ENCODE measurements around the gene LHFPL6.

LHFPL6 gene

GRCh38 chr13:39401756-39402155 is 201.2 kb downstream of the LHFPL6 start:
- H3K18ac ChIP-seq (ENCODE audit: low read length): no peak overlapping the region
- WGBS (ENCODE audit: extremely low coverage, insufficient coverage, low lambda C conversion rate): no CpG with 5 or more reads among the region's 3 CpGs

GRCh38 chr13:39401046-39401705 is 201.8 kb downstream of the LHFPL6 start:
- Histone ChIP-seq H2BK120ac (ENCODE audit: low read depth, low read length) (no peak overlapping the region), H3K23ac (ENCODE audit: low read length) (no peak overlapping the region), H3K27me3 (ENCODE audit: insufficient read depth, low read length, poor library complexity) (no peaks in the 10 kb centered on the region), H3K9ac (ENCODE audit: low read length) (no peak overlapping the region), H3K27ac (ENCODE audit: low read depth, low read length) (no peak overlapping the region), H2BK5ac (ENCODE audit: low read length) (no peak overlapping the region), H3K4me1 (ENCODE audit: control insufficient read depth, low read depth, low read length) (peaks cover 5% of the 10 kb centered on the region), H2AK5ac (ENCODE audit: low read length) (no peak overlapping the region), H3K4ac (ENCODE audit: low read depth, low read length) (no peak overlapping the region), H4K8ac (ENCODE audit: low read depth, low read length) (no peak overlapping the region), H3K36me3 (ENCODE audit: control insufficient read depth, insufficient read depth, low read length) (no peaks in the 10 kb centered on the region), H3K18ac (ENCODE audit: low read length) (no peak overlapping the region), H4K5ac (ENCODE audit: low read length) (no peak overlapping the region), H3K79me1 (ENCODE audit: low read length) (no peaks in the 10 kb centered on the region), H3K4me3 (ENCODE audit: low read length) (no peak overlapping the region), H3K56ac (ENCODE audit: low read length) (no peak overlapping the region), H3K4me2 (ENCODE audit: low read length) (no peak overlapping the region), H3K79me2 (ENCODE audit: control insufficient read depth, insufficient read depth, low read length) (no peaks in the 10 kb centered on the region), H2BK15ac (replicated peaks; ENCODE audit: low read depth) (no peak overlapping the region)
- no CpG with 5 or more reads among the region's 4 CpGs for WGBS (ENCODE audit: extremely low coverage, insufficient coverage, low lambda C conversion rate)
- no peak for DNase-seq

More at GRCh38 chr13:39401756-39402155, 201.2 kb downstream of the LHFPL6 start:
- Histone ChIP-seq H2BK5ac (ENCODE audit: low read length) (no peak overlapping the region), H3K56ac (ENCODE audit: low read length) (no peak overlapping the region), H3K4me3 (ENCODE audit: low read length) (no peak overlapping the region), H3K79me2 (ENCODE audit: control insufficient read depth, insufficient read depth, low read length) (no peaks in the 10 kb centered on the region), H3K4ac (ENCODE audit: low read depth, low read length) (no peak overlapping the region), H4K8ac (ENCODE audit: low read depth, low read length) (no peak overlapping the region), H3K27ac (ENCODE audit: low read depth, low read length) (no peak overlapping the region), H2AK5ac (ENCODE audit: low read length) (no peak overlapping the region), H3K4me2 (ENCODE audit: low read length) (no peak overlapping the region), H3K4me1 (ENCODE audit: control insufficient read depth, low read depth, low read length) (peaks cover 5% of the 10 kb centered on the region), H4K5ac (ENCODE audit: low read length) (no peak overlapping the region), H3K36me3 (ENCODE audit: control insufficient read depth, insufficient read depth, low read length) (no peaks in the 10 kb centered on the region), H3K9ac (ENCODE audit: low read length) (no peak overlapping the region), H2BK15ac (replicated peaks; ENCODE audit: low read depth) (no peak overlapping the region), H2BK120ac (ENCODE audit: low read depth, low read length) (no peak overlapping the region), H3K23ac (ENCODE audit: low read length) (no peak overlapping the region), H3K27me3 (ENCODE audit: insufficient read depth, low read length, poor library complexity) (no peaks in the 10 kb centered on the region), H3K79me1 (ENCODE audit: low read length) (no peaks in the 10 kb centered on the region)
- DNase-seq: no peak

- Histone ChIP-seq H3K27me3 (ENCODE audit: insufficient read depth, low read length, poor library complexity) (no peaks in the 10 kb centered on the region), H3K9ac (ENCODE audit: low read length) (no peak overlapping the region), H3K18ac (ENCODE audit: low read length) (no peak overlapping the region), H3K36me3 (ENCODE audit: control insufficient read depth, insufficient read depth, low read length) (no peaks in the 10 kb centered on the region), H3K4me2 (ENCODE audit: low read length) (no peak overlapping the region), H3K79me2 (ENCODE audit: control insufficient read depth, insufficient read depth, low read length) (no peaks in the 10 kb centered on the region), H4K8ac (ENCODE audit: low read depth, low read length) (no peak overlapping the region), H3K4me1 (ENCODE audit: control insufficient read depth, low read depth, low read length) (peaks cover 15% of the 10 kb centered on the region), H3K23ac (ENCODE audit: low read length) (no peak overlapping the region), H2BK5ac (ENCODE audit: low read length) (no peak overlapping the region), H3K4me3 (ENCODE audit: low read length) (no peak overlapping the region), H2AK5ac (ENCODE audit: low read length) (no peak overlapping the region), H3K56ac (ENCODE audit: low read length) (no peak overlapping the region), H3K79me1 (ENCODE audit: low read length) (no peaks in the 10 kb centered on the region), H3K4ac (ENCODE audit: low read depth, low read length) (no peak overlapping the region), H2BK15ac (replicated peaks; ENCODE audit: low read depth) (no peak overlapping the region), H4K5ac (ENCODE audit: low read length) (no peak overlapping the region), H3K27ac (ENCODE audit: low read depth, low read length) (no peak overlapping the region), H2BK120ac (ENCODE audit: low read depth, low read length) (no peak overlapping the region)
- no peak for DNase-seq
These were observed 203.9 kb downstream of the LHFPL6 start for GRCh38 chr13:39399102-39399501.

DNA sequence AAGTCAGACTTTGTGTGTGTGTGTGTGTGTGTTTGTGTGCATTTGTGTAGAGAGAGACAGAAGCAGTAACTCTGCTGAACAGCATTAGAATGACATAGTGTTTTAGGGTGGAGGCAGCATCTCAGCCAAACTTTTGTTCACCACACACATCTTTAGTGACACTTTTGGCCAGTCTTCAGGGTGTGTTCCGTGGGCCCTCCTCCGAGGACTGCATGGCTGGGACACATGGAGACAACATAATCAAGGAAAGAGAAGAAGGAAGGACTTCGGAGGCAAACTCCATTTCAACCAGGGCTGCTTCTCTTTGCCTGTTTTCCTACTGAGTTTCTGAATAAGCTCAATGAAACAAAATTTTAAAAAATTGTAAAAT is 205.1 kb downstream of the LHFPL6 start:
- Histone ChIP-seq H3K56ac (ENCODE audit: low read length) (no peak overlapping the region), H3K4me3 (ENCODE audit: low read length) (no peak overlapping the region), H3K18ac (ENCODE audit: low read length) (no peak overlapping the region), H3K9ac (ENCODE audit: low read length) (no peak overlapping the region), H3K23ac (ENCODE audit: low read length) (no peak overlapping the region), H3K4me2 (ENCODE audit: low read length) (no peak overlapping the region), H3K79me1 (ENCODE audit: low read length) (no peaks in the 10 kb centered on the region), H3K4me1 (ENCODE audit: control insufficient read depth, low read depth, low read length) (peaks cover 15% of the 10 kb centered on the region), H3K4ac (ENCODE audit: low read depth, low read length) (no peak overlapping the region), H2AK5ac (ENCODE audit: low read length) (no peak overlapping the region), H3K79me2 (ENCODE audit: control insufficient read depth, insufficient read depth, low read length) (no peaks in the 10 kb centered on the region), H2BK5ac (ENCODE audit: low read length) (no peak overlapping the region), H2BK15ac (replicated peaks; ENCODE audit: low read depth) (no peak overlapping the region), H2BK120ac (ENCODE audit: low read depth, low read length) (no peak overlapping the region), H3K36me3 (ENCODE audit: control insufficient read depth, insufficient read depth, low read length) (no peaks in the 10 kb centered on the region), H4K5ac (ENCODE audit: low read length) (no peak overlapping the region), H3K27me3 (ENCODE audit: insufficient read depth, low read length, poor library complexity) (no peaks in the 10 kb centered on the region), H4K8ac (ENCODE audit: low read depth, low read length) (no peak overlapping the region), H3K27ac (ENCODE audit: low read depth, low read length) (no peak overlapping the region)
- no peak for DNase-seq
- WGBS (ENCODE audit: extremely low coverage, insufficient coverage, low lambda C conversion rate): no CpG with 5 or more reads among the region's 3 CpGs

DNA sequence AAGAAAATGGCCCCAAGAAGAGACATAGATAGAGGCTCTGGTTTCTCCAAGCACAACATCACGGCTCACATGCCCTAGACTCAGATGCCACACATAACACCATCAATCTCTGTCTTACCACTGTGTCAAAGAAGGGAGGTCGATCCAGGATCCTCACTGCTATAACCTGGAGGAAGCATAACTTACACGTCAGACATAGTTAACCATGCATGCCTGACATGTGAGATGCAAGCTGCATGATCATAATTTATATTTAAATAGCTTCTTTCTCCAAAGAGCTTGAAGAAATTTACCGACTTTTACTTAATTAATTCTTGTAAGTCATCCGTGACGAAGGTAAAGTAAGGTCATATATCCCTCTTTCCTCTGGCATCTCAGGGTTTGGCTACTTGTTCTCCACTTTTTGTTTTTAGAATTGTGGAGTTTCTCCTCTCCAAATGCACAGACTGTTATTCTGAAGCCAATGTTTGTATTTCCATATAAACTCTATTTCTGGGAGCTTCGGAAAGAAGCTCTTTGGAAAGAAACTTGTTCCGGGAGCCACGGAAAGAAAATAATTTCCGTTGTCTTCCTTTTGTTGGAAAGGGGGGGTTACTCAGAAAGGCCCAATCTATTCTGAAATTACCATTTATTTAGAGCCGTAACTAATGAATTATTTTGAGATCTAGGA is 205.6 kb downstream of the LHFPL6 start:
- H2AK5ac ChIP-seq (ENCODE audit: low read length): no peak overlapping the region
- peaks cover 15% of the 10 kb centered on the region for H3K4me1 ChIP-seq (ENCODE audit: control insufficient read depth, low read depth, low read length)
- H3K4me2 ChIP-seq (ENCODE audit: low read length): no peak overlapping the region
- no peak overlapping the region for H3K18ac ChIP-seq (ENCODE audit: low read length)
- no peaks in the 10 kb centered on the region for H3K79me1 ChIP-seq (ENCODE audit: low read length)
- no peak overlapping the region for H3K56ac ChIP-seq (ENCODE audit: low read length)
- no peak overlapping the region for H3K4me3 ChIP-seq (ENCODE audit: low read length)
- DNase-seq: no peak
- H3K23ac ChIP-seq (ENCODE audit: low read length): no peak overlapping the region
- no peak overlapping the region for H3K27ac ChIP-seq (ENCODE audit: low read depth, low read length)
- H3K9ac ChIP-seq (ENCODE audit: low read length): no peak overlapping the region
- no peaks in the 10 kb centered on the region for H3K36me3 ChIP-seq (ENCODE audit: control insufficient read depth, insufficient read depth, low read length)
- no CpG with 5 or more reads among the region's 11 CpGs for WGBS (ENCODE audit: extremely low coverage, insufficient coverage, low lambda C conversion rate)
- H4K8ac ChIP-seq (ENCODE audit: low read depth, low read length): no peak overlapping the region
- H4K5ac ChIP-seq (ENCODE audit: low read length): no peak overlapping the region
- no peak overlapping the region for H3K4ac ChIP-seq (ENCODE audit: low read depth, low read length)
- H2BK15ac ChIP-seq (replicated peaks; ENCODE audit: low read depth): no peak overlapping the region
- H2BK5ac ChIP-seq (ENCODE audit: low read length): no peak overlapping the region
- H3K27me3 ChIP-seq (ENCODE audit: insufficient read depth, low read length, poor library complexity): no peaks in the 10 kb centered on the region
- H2BK120ac ChIP-seq (ENCODE audit: low read depth, low read length): no peak overlapping the region
- H3K79me2 ChIP-seq (ENCODE audit: control insufficient read depth, insufficient read depth, low read length): no peaks in the 10 kb centered on the region
